CD8-positive, alpha-beta memory T cell (primary cell): ENCODE data around the gene NCK2. TPM values are rescaled to one million over a fixed set of nuclear protein-coding genes. Genes with fewer than 3 reads are reported as not detected.
A peak's percentile ranks its signal among the peaks of the same experiment; 100 is the strongest.
"Not testable (repeated sequence)": the region's sequence is repeated elsewhere in the genome, so short reads cannot be mapped to it uniquely, and the experiment has no call there.

Experiments used
- CTCF ChIA-PET: fragments of 350-600 bp; sonication (Branson Sonifier 250); formaldehyde crosslinking; loops from one replicate; lab custom pipeline; 2021; ENCODE audit warnings: antibody characterized with exemption; lab: Charles Lee
- POLR2A ChIA-PET: fragments of 350-600 bp; sonication (Branson Sonifier 250); formaldehyde crosslinking; loops from one replicate; lab custom pipeline; 2021; ENCODE audit warnings: antibody characterized with exemption; lab: Charles Lee
- DNase-seq, 5 donors: peaks; one replicate each; pipeline versions ENCODE4 v3.0.0 to v3.0.0-alpha.2; 2020 to 2022; ENCODE audit warnings: mixed read lengths in 1 of 5
- H3K27ac ChIP-seq: one replicate; pipeline ENCODE4 v1.7.0; 2013; ENCODE audit warnings: low read depth, mild to moderate bottlenecking, low read length, moderate library complexity
- H3K27me3 ChIP-seq: 2 replicates; pipeline ENCODE4 v1.7.0; 2013; ENCODE audit warnings: low read length, mild to moderate bottlenecking; ENCODE audit not compliant: insufficient read depth, poor library complexity, severe bottlenecking
- H3K36me3 ChIP-seq: 2 replicates; pipeline ENCODE4 v1.7.0; 2013; ENCODE audit warnings: mild to moderate bottlenecking, low read length, moderate library complexity; ENCODE audit not compliant: insufficient read depth
- H3K4me1 ChIP-seq: 2 replicates; pipeline ENCODE4 v1.7.0; 2013; ENCODE audit warnings: mild to moderate bottlenecking, low read length, moderate library complexity; ENCODE audit not compliant: insufficient read depth
- H3K4me3 ChIP-seq: 2 replicates; pipeline ENCODE4 v1.7.0; 2013; ENCODE audit warnings: mild to moderate bottlenecking, low read length
- H3K9me3 ChIP-seq: 2 replicates; pipeline ENCODE4 v1.7.0; 2013; ENCODE audit warnings: mild to moderate bottlenecking, low read length
- H3K27ac Mint-ChIP-seq, 8 donors: one replicate each; pipeline ENCODE4 v1.8.0; 2020 to 2021; ENCODE audit warnings: mixed read lengths in 8 of 8, mild to moderate bottlenecking in 6 of 8, inconsistent platforms in 3 of 8, moderate library complexity in 3 of 8
- H3K27me3 Mint-ChIP-seq, 2 donors: one replicate each; pipeline ENCODE4 v1.8.0; 2020 to 2021; ENCODE audit warnings: mixed read lengths in 2 of 2, mild to moderate bottlenecking in 1 of 2, moderate library complexity in 1 of 2
- H3K36me3 Mint-ChIP-seq, 3 donors: one replicate each; pipeline ENCODE4 v1.8.0; 2020 to 2021; ENCODE audit warnings: mixed read lengths in 3 of 3, inconsistent platforms in 1 of 3, mild to moderate bottlenecking in 1 of 3
- H3K4me1 Mint-ChIP-seq, 3 donors: one replicate each; pipeline ENCODE4 v1.8.0; 2020 to 2021; ENCODE audit warnings: mixed read lengths in 3 of 3, inconsistent platforms in 1 of 3, mild to moderate bottlenecking in 1 of 3
- H3K4me3 Mint-ChIP-seq, 7 donors: one replicate each; pipeline ENCODE4 v1.8.0; 2020 to 2021; ENCODE audit warnings: mixed read lengths in 7 of 7, mild to moderate bottlenecking in 6 of 7, moderate library complexity in 4 of 7, inconsistent platforms in 2 of 7
- H3K9me3 Mint-ChIP-seq, 5 donors: one replicate each; pipeline ENCODE4 v1.8.0; 2020 to 2022; ENCODE audit warnings: mixed read lengths in 5 of 5, mild to moderate bottlenecking in 3 of 5, moderate library complexity in 2 of 5, inconsistent platforms in 1 of 5
- polyA plus RNA-seq: library from polyadenylated mRNA; unstranded; fragments of 300-500 nt; fragmentation: Illumina TruSeq; gene quantifications from one replicate; pipeline ENCODE4 v1.2.3, GENCODE V29; 2021
- total RNA-seq, 2 experiments: library from RNA; stranded (reverse); gene quantifications; one replicate each; pipeline ENCODE4 v1.2.3, GENCODE V29; 2021

NCK2 gene
- total and polyA plus RNA-seq, 3 experiments from 2014 or later = 72.4 to 77.9 (median 76.1) TPM

GRCh38 chr2:105771291-105771690, 26.6 kb downstream of the NCK2 start:
- H3K27me3 Mint-ChIP-seq, H3K27me3 ChIP-seq, H3K9me3 ChIP-seq, H3K27ac ChIP-seq, H3K9me3 Mint-ChIP-seq, H3K36me3 ChIP-seq, H3K4me3 ChIP-seq, DNase-seq, H3K4me3 Mint-ChIP-seq: not testable (repeated sequence)
- peaks cover 11 to 50% (median 17%) of the 10 kb centered on the region in 3 donors for H3K36me3 Mint-ChIP-seq
- H3K4me1 Mint-ChIP-seq = peaks cover 90 to 98% (median 93%) of the 10 kb centered on the region in 3 donors
- peak overlapping the region in 6 of 8 donors; percentile 39 to 100 (median 68) for H3K27ac Mint-ChIP-seq
- ChIA-PET CTCF (interaction anchor here (1.4 to 2.9 kb wide), 4 partner anchors 11 to 42 kb away, joined by 3 to 11 read pairs (median 8); no protein-coding TSS in a partner anchor), POLR2A (interaction anchor here (1.4 kb wide), 1 partner anchor 24 kb away, joined by 7 read pairs; no protein-coding TSS in a partner anchor)
- H3K4me1 ChIP-seq = peaks cover 93% of the 10 kb centered on the region

DNA sequence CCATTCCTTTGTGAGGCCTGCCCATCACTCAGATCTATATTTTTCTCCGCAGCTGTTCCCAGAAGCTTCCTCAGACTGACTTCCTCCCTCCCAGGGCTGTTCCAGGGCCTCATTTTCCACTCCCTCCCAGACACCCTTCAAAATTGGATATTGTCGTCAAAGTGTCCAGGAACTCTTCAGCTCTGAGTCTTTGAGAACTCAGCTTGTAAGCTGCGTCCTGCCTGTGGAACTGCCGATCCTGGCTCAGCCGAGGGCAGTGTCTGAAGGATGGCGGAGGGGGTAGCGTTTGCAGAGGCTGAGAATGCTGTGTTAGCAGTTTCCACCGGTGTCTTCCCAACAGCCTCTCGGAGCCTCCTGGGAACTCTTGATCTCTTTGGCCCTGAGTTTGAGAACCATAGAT, 27.1 kb downstream of the NCK2 start:
- peaks cover 93% of the 10 kb centered on the region for H3K4me1 ChIP-seq
- Mint-ChIP-seq H3K9me3 (no peaks in the 10 kb centered on the region), H3K27ac (peak overlapping the region in 7 of 8 donors; percentile 39 to 100 (median 81)), H3K27me3 (no peaks in the 10 kb centered on the region), H3K4me3 (peak overlapping the region in 1 of 7 donors; percentile 29), H3K4me1 (peaks cover 90 to 98% (median 93%) of the 10 kb centered on the region in 3 donors), H3K36me3 (peaks cover 11 to 45% (median 17%) of the 10 kb centered on the region in 3 donors)
- no peaks in the 10 kb centered on the region for H3K27me3 ChIP-seq
- no peak overlapping the region for H3K4me3 ChIP-seq
- H3K9me3 ChIP-seq = no peaks in the 10 kb centered on the region
- POLR2A ChIA-PET = interaction anchor here (1.4 kb wide), 1 partner anchor 24 kb away, joined by 7 read pairs; no protein-coding TSS in a partner anchor
- CTCF ChIA-PET = interaction anchor here (1.4 to 2.9 kb wide), 4 partner anchors 11 to 42 kb away, joined by 3 to 11 read pairs (median 8); no protein-coding TSS in a partner anchor
- no peak for DNase-seq
- peaks cover 6% of the 10 kb centered on the region for H3K36me3 ChIP-seq
- H3K27ac ChIP-seq = no peak overlapping the region

DNA sequence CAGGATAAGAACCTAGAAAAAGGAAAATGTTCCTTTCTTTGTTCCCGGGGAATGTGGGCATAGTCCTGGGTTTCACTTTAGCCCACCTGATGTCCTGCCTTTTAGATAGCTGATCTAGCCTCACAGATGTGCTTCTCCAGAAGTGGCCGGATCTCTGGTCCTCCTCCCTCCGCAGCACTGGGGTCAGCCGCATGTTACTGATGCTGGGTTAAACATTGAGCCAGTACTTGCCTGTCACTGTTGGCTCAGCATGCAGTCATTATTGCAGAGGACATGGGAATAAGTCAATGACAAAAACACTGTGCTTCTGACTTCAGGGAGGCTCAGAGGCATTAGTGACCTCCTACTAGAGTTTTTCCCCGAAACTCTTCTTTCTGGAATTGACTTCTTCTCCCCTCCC, 27.6 kb downstream of the NCK2 start:
- H3K27ac ChIP-seq = no peak overlapping the region
- peak overlapping the region; percentile 77 to 100 (median 88) for H3K27ac Mint-ChIP-seq

GRCh38 chr2:105773568-105773967, 28.9 kb downstream of the NCK2 start:
- Mint-ChIP-seq H3K4me1 (peaks cover 90 to 98% (median 93%) of the 10 kb centered on the region in 3 donors), H3K4me3 (peak overlapping the region in 5 of 7 donors; percentile 20 to 81 (median 51)), H3K27me3 (no peaks in the 10 kb centered on the region), H3K27ac (peak overlapping the region; percentile 87 to 100 (median 96)), H3K9me3 (no peaks in the 10 kb centered on the region), H3K36me3 (peaks cover 0 to 28% (median 6%) of the 10 kb centered on the region in 3 donors)
- POLR2A ChIA-PET = interaction anchor here (1.3 kb wide), 1 partner anchor 18 kb away, joined by 5 read pairs; no protein-coding TSS in a partner anchor
- no peak overlapping the region for H3K4me3 ChIP-seq
- CTCF ChIA-PET = no interaction called here
- H3K9me3 ChIP-seq = no peaks in the 10 kb centered on the region
- H3K27me3 ChIP-seq = no peaks in the 10 kb centered on the region
- no peak for DNase-seq
- H3K4me1 ChIP-seq = peaks cover 95% of the 10 kb centered on the region
- H3K36me3 ChIP-seq = peaks cover 6% of the 10 kb centered on the region
- no peak overlapping the region for H3K27ac ChIP-seq

More for the DNA sequence above, 27.6 kb downstream of the NCK2 start:
- Histone ChIP-seq H3K27me3 (no peaks in the 10 kb centered on the region), H3K4me1 (peaks cover 93% of the 10 kb centered on the region), H3K4me3 (no peak overlapping the region), H3K36me3 (peaks cover 6% of the 10 kb centered on the region), H3K9me3 (no peaks in the 10 kb centered on the region)
- no peaks in the 10 kb centered on the region for H3K27me3 Mint-ChIP-seq
- no peak for DNase-seq
- POLR2A ChIA-PET = interaction anchor here (1.4 kb wide), 1 partner anchor 25 kb away, joined by 7 read pairs; no protein-coding TSS in a partner anchor
- peaks cover 7 to 40% (median 13%) of the 10 kb centered on the region in 3 donors for H3K36me3 Mint-ChIP-seq
- CTCF ChIA-PET = interaction anchor here (1.4 to 2.9 kb wide), 4 partner anchors 10 to 43 kb away, joined by 3 to 11 read pairs (median 8); no protein-coding TSS in a partner anchor
- H3K4me1 Mint-ChIP-seq = peaks cover 90 to 98% (median 93%) of the 10 kb centered on the region in 3 donors
- peak overlapping the region in 6 of 7 donors; percentile 9 to 52 (median 30) for H3K4me3 Mint-ChIP-seq
- no peaks in the 10 kb centered on the region for H3K9me3 Mint-ChIP-seq

DNA sequence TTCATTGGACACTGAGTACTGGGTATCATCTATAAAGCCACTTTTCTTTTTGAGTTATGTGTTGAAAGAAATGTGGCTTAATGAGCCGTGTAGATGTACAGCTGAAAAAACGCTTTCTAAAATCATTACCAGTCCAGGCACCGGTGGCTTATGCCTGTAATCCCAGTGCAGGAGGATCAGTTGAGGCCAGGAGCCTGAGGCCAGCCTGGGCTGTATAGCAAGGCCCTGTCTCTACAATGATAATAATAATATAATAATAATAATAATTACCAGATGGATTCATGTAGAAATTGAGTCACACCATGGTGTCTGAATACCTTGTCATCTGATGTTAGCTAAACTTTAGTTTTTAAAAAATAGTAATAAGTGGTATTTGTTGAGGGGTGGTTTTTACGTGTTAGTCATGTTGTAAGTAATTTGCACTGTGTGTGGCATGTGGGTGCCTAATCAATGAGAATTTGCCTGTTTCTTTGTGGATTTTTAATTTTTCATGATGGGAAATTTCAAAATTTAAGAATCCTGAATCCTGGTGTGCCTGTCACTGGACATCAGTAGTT, 30.1 kb downstream of the NCK2 start:
- H3K9me3 ChIP-seq = no peaks in the 10 kb centered on the region
- H3K9me3 Mint-ChIP-seq = no peaks in the 10 kb centered on the region
- no peak overlapping the region for H3K4me3 ChIP-seq
- POLR2A ChIA-PET = interaction anchor here (0.9 to 2.0 kb wide), 3 partner anchors 19 to 28 kb away, joined by 3 to 6 read pairs (median 5); no protein-coding TSS in a partner anchor
- no peak overlapping the region for H3K27ac ChIP-seq
- H3K27ac Mint-ChIP-seq = peak overlapping the region; percentile 87 to 100 (median 96)
- H3K27me3 ChIP-seq = no peaks in the 10 kb centered on the region
- H3K4me3 Mint-ChIP-seq = peak overlapping the region; percentile 43 to 88 (median 81)
- H3K36me3 ChIP-seq = peaks cover 6% of the 10 kb centered on the region
- no peak for DNase-seq
- no peaks in the 10 kb centered on the region for H3K27me3 Mint-ChIP-seq
- H3K4me1 Mint-ChIP-seq = peaks cover 86 to 95% (median 90%) of the 10 kb centered on the region in 3 donors
- peaks cover 0 to 26% (median 5%) of the 10 kb centered on the region in 3 donors for H3K36me3 Mint-ChIP-seq
- CTCF ChIA-PET = interaction anchor here (0.8 to 5.2 kb wide), 2 partner anchors 14 to 199 kb away, joined by 3 to 19 read pairs; no protein-coding TSS in a partner anchor
- H3K4me1 ChIP-seq = peaks cover 96% of the 10 kb centered on the region

- Histone ChIP-seq H3K9me3 (no peaks in the 10 kb centered on the region), H3K27me3 (no peaks in the 10 kb centered on the region), H3K4me1 (peaks cover 97% of the 10 kb centered on the region), H3K4me3 (peak overlapping the region; percentile 52), H3K36me3 (peaks cover 6% of the 10 kb centered on the region), H3K27ac (peak overlapping the region; percentile 58)
- Mint-ChIP-seq H3K27ac (peak overlapping the region; percentile 87 to 100 (median 94)), H3K27me3 (no peaks in the 10 kb centered on the region), H3K36me3 (peaks cover 0 to 26% (median 5%) of the 10 kb centered on the region in 3 donors), H3K4me1 (peaks cover 88 to 96% (median 91%) of the 10 kb centered on the region in 3 donors), H3K9me3 (no peaks in the 10 kb centered on the region), H3K4me3 (peak overlapping the region; percentile 76 to 89 (median 82))
- POLR2A ChIA-PET = interaction anchor here (0.9 to 2.0 kb wide), 3 partner anchors 11 to 29 kb away, joined by 3 to 6 read pairs (median 6); no protein-coding TSS in a partner anchor
- DNase-seq = peak in 4 of 5 donors; percentile 44 to 63 (median 53)
- CTCF ChIA-PET = interaction anchor here (0.9 to 5.2 kb wide), 6 partner anchors 12 to 200 kb away, joined by 3 to 21 read pairs (median 10); no protein-coding TSS in a partner anchor
Measured at GRCh38 chr2:105775809-105776559, 31.3 kb downstream of the NCK2 start.

- CTCF ChIA-PET = interaction anchor here (0.9 to 5.2 kb wide), 7 partner anchors 11 to 201 kb away, joined by 3 to 21 read pairs (median 9); no protein-coding TSS in a partner anchor
- peaks cover 94 to 97% (median 96%) of the 10 kb centered on the region in 3 donors for H3K4me1 Mint-ChIP-seq
- peak overlapping the region; percentile 76 to 87 (median 82) for H3K4me3 Mint-ChIP-seq
- peak overlapping the region; percentile 87 to 100 (median 94) for H3K27ac Mint-ChIP-seq
- Histone ChIP-seq H3K27ac (peak overlapping the region; percentile 58), H3K27me3 (no peaks in the 10 kb centered on the region), H3K9me3 (no peaks in the 10 kb centered on the region), H3K36me3 (peaks cover 9% of the 10 kb centered on the region), H3K4me3 (peak overlapping the region; percentile 52), H3K4me1 (peaks cover 99% of the 10 kb centered on the region)
- H3K36me3 Mint-ChIP-seq = peaks cover 0 to 26% (median 8%) of the 10 kb centered on the region in 3 donors
- H3K27me3 Mint-ChIP-seq = no peaks in the 10 kb centered on the region
- POLR2A ChIA-PET = interaction anchor here (1.8 to 2.0 kb wide), 2 partner anchors 11 to 29 kb away, joined by 6 read pairs; no protein-coding TSS in a partner anchor
- DNase-seq = no peak
- H3K9me3 Mint-ChIP-seq = no peaks in the 10 kb centered on the region
Measured at GRCh38 chr2:105776560-105776928, 31.8 kb downstream of the NCK2 start.
